Tibial nerve (tissue), 3 donors: Measurements from ENCODE around the gene TSEN54.

ENCODE experiments used
- POLR2A ChIP-seq, 2 donors: fragments of 450-650 bp; IDR thresholded peaks; one replicate each; pipeline ENCODE4 v1.6.1; 2017; ENCODE audit warnings: antibody characterized with exemption in 2 of 2, mild to moderate bottlenecking in 2 of 2, moderate library complexity in 2 of 2
- TF ChIP-seq, protein P1 (sequence below), 5 experiments: fragments of 200-600 bp in 3 of 5; fragments of 450-650 bp in 2 of 5; sonication (generic) in 3 of 5; IDR thresholded peaks; one replicate each; pipeline ENCODE4 v1.5.1; 2016 to 2019; ENCODE audit warnings: antibody characterized with exemption in 5 of 5, mild to moderate bottlenecking in 3 of 5, moderate library complexity in 2 of 5

- no peak for TF ChIP-seq POLR2A (IDR thresholded peaks at IDR 0.05)
- TF ChIP-seq, protein P1, sequence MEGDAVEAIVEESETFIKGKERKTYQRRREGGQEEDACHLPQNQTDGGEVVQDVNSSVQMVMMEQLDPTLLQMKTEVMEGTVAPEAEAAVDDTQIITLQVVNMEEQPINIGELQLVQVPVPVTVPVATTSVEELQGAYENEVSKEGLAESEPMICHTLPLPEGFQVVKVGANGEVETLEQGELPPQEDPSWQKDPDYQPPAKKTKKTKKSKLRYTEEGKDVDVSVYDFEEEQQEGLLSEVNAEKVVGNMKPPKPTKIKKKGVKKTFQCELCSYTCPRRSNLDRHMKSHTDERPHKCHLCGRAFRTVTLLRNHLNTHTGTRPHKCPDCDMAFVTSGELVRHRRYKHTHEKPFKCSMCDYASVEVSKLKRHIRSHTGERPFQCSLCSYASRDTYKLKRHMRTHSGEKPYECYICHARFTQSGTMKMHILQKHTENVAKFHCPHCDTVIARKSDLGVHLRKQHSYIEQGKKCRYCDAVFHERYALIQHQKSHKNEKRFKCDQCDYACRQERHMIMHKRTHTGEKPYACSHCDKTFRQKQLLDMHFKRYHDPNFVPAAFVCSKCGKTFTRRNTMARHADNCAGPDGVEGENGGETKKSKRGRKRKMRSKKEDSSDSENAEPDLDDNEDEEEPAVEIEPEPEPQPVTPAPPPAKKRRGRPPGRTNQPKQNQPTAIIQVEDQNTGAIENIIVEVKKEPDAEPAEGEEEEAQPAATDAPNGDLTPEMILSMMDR (IDR thresholded peaks at IDR 0.05), result no peak
Measured at GRCh38 chr17:75535119-75535537, 18.8 kb downstream of the TSEN54 start.
